Activated CD4-positive, alpha-beta T cell treated with anti-CD3 and anti-CD28 coated beads for 36 hours (primary cell): Measurements from ENCODE around the gene DMBX1. TPM values are rescaled to one million over a fixed set of nuclear protein-coding genes. Genes with fewer than 3 reads are reported as not detected.
A peak's percentile ranks its signal among the peaks of the same experiment; 100 is the strongest.

Experiments
- ATAC-seq: fragments of 200-7000 bp; cut with Tn5 transposase; one replicate; pipeline ENCODE4 v1.10.0; 2021; ENCODE audit warnings: mild to moderate bottlenecking, moderate library complexity
- CTCF ChIA-PET: fragments of 350-600 bp; sonication (Branson Sonifier 250); formaldehyde crosslinking; loops from one replicate; lab custom pipeline; 2021; ENCODE audit warnings: antibody characterized with exemption; lab: Charles Lee
- POLR2A ChIA-PET: fragments of 350-600 bp; sonication (Branson Sonifier 250); formaldehyde crosslinking; loops from one replicate; lab custom pipeline; 2021; ENCODE audit warnings: antibody characterized with exemption, inconsistent platforms; lab: Charles Lee
- DNase-seq: peaks from one replicate; pipeline ENCODE4 v3.0.0-alpha.2; 2020
- H3K27ac Mint-ChIP-seq: one replicate; pipeline ENCODE4 v1.8.0; 2021; ENCODE audit warnings: mixed read lengths
- H3K27me3 Mint-ChIP-seq: one replicate; pipeline ENCODE4 v1.8.0; 2021; ENCODE audit warnings: mixed read lengths
- H3K36me3 Mint-ChIP-seq: one replicate; pipeline ENCODE4 v1.8.0; 2021; ENCODE audit warnings: low read depth, mixed read lengths
- H3K4me1 Mint-ChIP-seq: one replicate; pipeline ENCODE4 v1.8.0; 2021; ENCODE audit warnings: mixed read lengths
- H3K4me3 Mint-ChIP-seq: one replicate; pipeline ENCODE4 v1.8.0; 2021; ENCODE audit warnings: mild to moderate bottlenecking, moderate library complexity, mixed read lengths
- H3K9me3 Mint-ChIP-seq: one replicate; pipeline ENCODE4 v1.8.0; 2021; ENCODE audit warnings: low read depth, mixed read lengths
- intact Hi-C, 2 experiments: fragments of 100-400 bp; cut with DNase I in 1 of 2; cut with micrococcal nuclease in 1 of 2; formaldehyde crosslinking; loops; one replicate each; pipeline versions ENCODE4 v1.14.2 to v1.15.1; 2022 to 2024; cut with DNase I, micrococcal nuclease
- total RNA-seq, 2 experiments: library from RNA; stranded (reverse); gene quantifications; one replicate each; pipeline ENCODE4 v1.2.3, GENCODE V29; 2021

Gene DMBX1
- under 1 TPM in 1 of 2 experiments, not detected in 1; 0.05 TPM for total RNA-seq

- Mint-ChIP-seq H3K9me3 (no peaks in the 10 kb centered on the region), H3K4me1 (peaks cover 22% of the 10 kb centered on the region), H3K27me3 (peaks cover 76% of the 10 kb centered on the region), H3K4me3 (peak within 1 kb of the TSS; percentile 66), H3K27ac (no peak within 1 kb of the TSS), H3K36me3 (no peaks in the 10 kb centered on the region)
- ATAC-seq (peak; percentile 79), DNase-seq (peak; percentile 74)
- ChIA-PET CTCF (interaction anchor here (0.7 to 0.8 kb wide), 2 partner anchors 11 to 59 kb away, joined by 3 read pairs; no protein-coding TSS in a partner anchor), POLR2A (interaction anchor here (0.6 kb wide), 1 partner anchor 392 kb away, joined by 3 read pairs; no protein-coding TSS in a partner anchor)
- intact Hi-C loops: loop anchor here in 1 of 2 experiments (1.0 to 5.0 kb wide), 2 partner anchors 32 to 742 kb away; partner anchors contain the start of gene TAL1
These were observed at the start of gene DMBX1 for GRCh38 chr1:46489638-46490405. TSS of gene DMBX1 (plus strand) at chr1:46489836. CDS start at chr1:46507011, 17,175 bp downstream.

DNA sequence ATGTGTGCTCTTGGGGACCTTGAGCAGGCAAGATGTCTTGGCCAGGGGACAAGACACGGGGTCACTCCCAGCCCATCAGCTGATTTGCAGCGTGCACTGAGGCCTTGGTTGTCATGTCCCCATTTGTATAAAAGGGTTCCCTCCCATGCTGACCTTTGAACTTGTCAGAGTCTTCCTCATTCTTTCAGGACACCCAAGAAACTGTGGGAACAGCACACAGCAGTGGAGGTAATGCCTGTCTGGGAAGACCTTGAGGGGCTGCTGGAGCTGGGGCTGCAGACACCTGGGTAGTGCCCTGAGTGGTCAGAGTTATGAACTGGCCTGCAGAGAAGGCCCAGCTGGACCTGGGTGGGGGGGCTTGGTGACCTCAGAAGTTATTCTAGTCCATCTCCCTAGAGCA is 49.2 kb upstream of the DMBX1 start:
- ChIA-PET CTCF (interaction anchor here (0.8 to 2.6 kb wide), 2 partner anchors 8 to 86 kb away, joined by 4 to 16 read pairs; no protein-coding TSS in a partner anchor), POLR2A (no interaction called here)
- DNase-seq (no peak), ATAC-seq (no peak)
- intact Hi-C loops: no loop called here
- no peaks in the 10 kb centered on the region for H3K36me3 Mint-ChIP-seq
- H3K9me3 Mint-ChIP-seq: no peaks in the 10 kb centered on the region
- no peak overlapping the region for H3K4me3 Mint-ChIP-seq
- no peak overlapping the region for H3K27ac Mint-ChIP-seq
- H3K4me1 Mint-ChIP-seq: peaks cover 6% of the 10 kb centered on the region
- H3K27me3 Mint-ChIP-seq: no peaks in the 10 kb centered on the region

- no peaks in the 10 kb centered on the region for H3K9me3 Mint-ChIP-seq
- peak overlapping the region; percentile 76 for H3K27ac Mint-ChIP-seq
- no peaks in the 10 kb centered on the region for H3K36me3 Mint-ChIP-seq
- ATAC-seq: peak; percentile 80
- POLR2A ChIA-PET: no interaction called here
- peak; percentile 84 for DNase-seq
- H3K27me3 Mint-ChIP-seq: peaks cover 11% of the 10 kb centered on the region
- H3K4me1 Mint-ChIP-seq: peaks cover 8% of the 10 kb centered on the region
- H3K4me3 Mint-ChIP-seq: peak overlapping the region; percentile 75
- intact Hi-C loops: loop anchor here (1.0 kb wide), 2 partner anchors 36 to 86 kb away; no protein-coding TSS in a partner anchor
- CTCF ChIA-PET: interaction anchor here (0.6 to 2.6 kb wide), 16 partner anchors 9 to 191 kb away, joined by 3 to 16 read pairs (median 4); a partner anchor contains a TSS
These were observed 47.1 kb upstream of the DMBX1 start for GRCh38 chr1:46442317-46443161.

DNA sequence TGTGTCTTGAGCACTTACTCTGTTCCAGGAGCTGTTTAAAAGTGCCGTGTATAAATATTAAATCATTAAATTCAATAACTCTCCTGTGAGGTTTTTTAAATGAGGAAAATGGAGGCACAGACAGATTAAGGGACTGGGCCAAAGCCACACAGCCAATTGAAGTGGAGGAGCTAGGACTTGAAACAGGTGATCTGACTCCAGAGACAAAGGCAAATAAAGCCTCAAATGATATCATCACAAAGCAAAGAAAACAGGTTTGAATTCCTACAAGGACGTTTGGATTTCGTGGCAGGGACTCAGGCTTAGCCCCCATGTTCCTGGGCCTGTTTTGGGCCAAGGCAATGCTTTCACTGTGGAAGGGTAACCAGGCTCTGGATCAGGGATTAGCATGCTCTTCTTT is 45.2 kb upstream of the DMBX1 start:
- CTCF ChIA-PET: interaction anchor here (0.5 to 4.8 kb wide), 10 partner anchors 8 to 281 kb away, joined by 3 to 105 read pairs (median 4); no protein-coding TSS in a partner anchor
- Mint-ChIP-seq H3K36me3 (no peaks in the 10 kb centered on the region), H3K9me3 (no peaks in the 10 kb centered on the region), H3K27ac (no peak overlapping the region), H3K4me3 (no peak overlapping the region), H3K27me3 (peaks cover 26% of the 10 kb centered on the region), H3K4me1 (peaks cover 14% of the 10 kb centered on the region)
- intact Hi-C loops: no loop called here
- ATAC-seq: no peak
- POLR2A ChIA-PET: no interaction called here
- no peak for DNase-seq

- ATAC-seq (no peak), DNase-seq (no peak)
- Mint-ChIP-seq H3K4me1 (peaks cover 14% of the 10 kb centered on the region), H3K4me3 (no peak overlapping the region), H3K36me3 (no peaks in the 10 kb centered on the region), H3K9me3 (no peaks in the 10 kb centered on the region), H3K27ac (no peak overlapping the region), H3K27me3 (peaks cover 32% of the 10 kb centered on the region)
- intact Hi-C loops: loop anchor here (2.0 to 5.0 kb wide), 2 partner anchors 31 to 281 kb away; no protein-coding TSS in a partner anchor
- ChIA-PET POLR2A (no interaction called here), CTCF (interaction anchor here (0.6 to 4.8 kb wide), 9 partner anchors 9 to 90 kb away, joined by 3 to 105 read pairs (median 8); a partner anchor contains a TSS)
These were observed 43.8 kb upstream of the DMBX1 start for GRCh38 chr1:46445773-46446256.

DNA sequence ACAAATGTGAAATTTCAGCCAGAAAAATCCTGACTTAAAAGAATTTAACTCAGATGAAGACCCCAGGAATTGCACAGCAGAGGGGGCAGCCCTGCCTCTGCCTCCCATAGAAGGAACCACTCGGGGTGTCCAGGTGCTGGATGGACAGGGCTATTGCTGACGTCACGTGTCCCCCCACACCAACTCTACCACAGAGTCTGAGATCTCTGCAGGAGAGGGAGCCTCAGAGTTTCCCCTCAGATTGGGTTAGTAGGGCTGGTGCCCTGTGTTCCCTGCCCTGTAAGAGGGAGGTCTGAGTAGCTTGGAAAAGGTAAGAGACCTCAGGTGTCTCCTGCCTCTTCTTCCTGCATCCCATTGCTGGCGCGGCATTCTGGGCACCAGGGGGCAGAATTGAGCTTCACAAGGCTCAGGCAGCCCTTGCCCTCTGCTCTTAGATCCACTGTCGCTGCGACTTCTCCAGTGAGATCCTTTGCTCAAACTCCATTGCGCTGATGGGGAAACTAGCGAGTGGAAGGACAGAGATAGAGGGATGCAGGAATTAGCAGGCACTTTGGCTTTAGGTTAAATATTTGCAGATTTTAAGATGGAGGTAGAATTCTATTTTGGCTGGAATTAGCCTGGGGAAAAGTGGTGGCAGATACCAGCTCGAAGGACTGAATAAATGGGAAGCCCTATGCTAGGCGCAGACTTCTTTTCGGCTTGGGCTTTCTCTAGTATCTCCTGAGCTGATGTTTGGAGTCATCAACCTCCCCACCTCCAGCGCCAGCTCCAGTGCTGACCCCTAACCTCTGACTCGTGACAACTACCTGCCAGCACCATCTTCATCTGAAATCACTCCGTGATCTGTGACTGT is 42.8 kb upstream of the DMBX1 start:
- CTCF ChIA-PET: interaction anchor here (0.5 to 4.8 kb wide), 37 partner anchors 10 to 337 kb away, joined by 3 to 105 read pairs (median 4); partner anchors contain the start of genes ATPAF1 and MKNK1
- peak; percentile 53 for ATAC-seq
- H3K9me3 Mint-ChIP-seq: no peaks in the 10 kb centered on the region
- H3K36me3 Mint-ChIP-seq: no peaks in the 10 kb centered on the region
- no peak overlapping the region for H3K4me3 Mint-ChIP-seq
- H3K27me3 Mint-ChIP-seq: peaks cover 41% of the 10 kb centered on the region
- intact Hi-C loops: loop anchor here (1.0 to 5.0 kb wide), 5 partner anchors 30 to 280 kb away; no protein-coding TSS in a partner anchor
- peaks cover 14% of the 10 kb centered on the region for H3K4me1 Mint-ChIP-seq
- no peak overlapping the region for H3K27ac Mint-ChIP-seq
- POLR2A ChIA-PET: interaction anchor here (0.7 kb wide), 1 partner anchor 287 kb away, joined by 3 read pairs; no protein-coding TSS in a partner anchor
- peak; percentile 90 for DNase-seq

DNA sequence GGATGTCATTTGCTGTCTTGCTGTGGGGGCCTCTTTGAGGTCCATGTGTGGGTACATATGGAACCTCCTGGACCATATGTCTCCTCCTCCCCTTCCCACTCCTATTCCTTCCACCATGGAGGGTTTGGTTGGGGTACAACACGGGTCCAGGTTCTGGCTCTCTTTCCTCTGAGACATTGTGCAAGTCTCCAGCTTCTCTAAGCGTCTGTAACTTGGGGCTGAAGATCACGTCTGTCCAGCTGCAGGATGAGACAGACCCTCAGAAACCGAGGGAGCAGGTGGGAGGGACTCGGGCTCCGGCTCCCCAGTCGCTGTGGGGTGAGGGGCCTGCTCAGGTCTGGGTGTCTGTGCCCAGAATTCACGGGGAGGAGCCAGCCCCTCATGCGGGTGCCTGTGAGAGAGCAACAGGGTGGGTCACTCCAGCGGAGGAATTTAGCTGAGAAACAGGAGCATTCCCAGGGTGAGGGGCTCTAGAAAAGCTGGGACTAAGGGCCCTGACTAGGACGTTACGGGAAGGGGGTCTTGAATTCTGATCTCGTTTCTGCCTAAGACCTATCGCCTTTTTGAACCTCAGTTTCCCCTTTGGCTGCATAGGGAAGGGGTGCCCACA is 42.0 kb upstream of the DMBX1 start:
- Mint-ChIP-seq H3K4me1 (peaks cover 10% of the 10 kb centered on the region), H3K36me3 (no peaks in the 10 kb centered on the region), H3K27me3 (peaks cover 45% of the 10 kb centered on the region), H3K9me3 (no peaks in the 10 kb centered on the region), H3K4me3 (no peak overlapping the region), H3K27ac (no peak overlapping the region)
- ATAC-seq (no peak), DNase-seq (no peak)
- ChIA-PET POLR2A (interaction anchor here (0.5 kb wide), 1 partner anchor 74 kb away, joined by 4 read pairs; no protein-coding TSS in a partner anchor), CTCF (interaction anchor here (0.7 to 4.8 kb wide), 36 partner anchors 10 to 338 kb away, joined by 3 to 105 read pairs (median 4); partner anchors contain the start of genes ATPAF1 and MKNK1)
- intact Hi-C loops: loop anchor here (1.0 to 5.0 kb wide), 5 partner anchors 29 to 280 kb away; no protein-coding TSS in a partner anchor

GRCh38 chr1:46448109-46448911 is 41.3 kb upstream of the DMBX1 start:
- no peak overlapping the region for H3K4me3 Mint-ChIP-seq
- ChIA-PET CTCF (interaction anchor here (0.5 to 4.8 kb wide), 14 partner anchors 8 to 276 kb away, joined by 3 to 105 read pairs (median 5); a partner anchor contains a TSS), POLR2A (interaction anchor here (0.5 kb wide), 1 partner anchor 73 kb away, joined by 4 read pairs; no protein-coding TSS in a partner anchor)
- intact Hi-C loops: loop anchor here in 1 of 2 experiments (5.0 kb wide), 1 partner anchor 279 kb away; no protein-coding TSS in a partner anchor
- peaks cover 8% of the 10 kb centered on the region for H3K4me1 Mint-ChIP-seq
- ATAC-seq (no peak), DNase-seq (peak; percentile 14)
- peaks cover 50% of the 10 kb centered on the region for H3K27me3 Mint-ChIP-seq
- H3K36me3 Mint-ChIP-seq: no peaks in the 10 kb centered on the region
- H3K27ac Mint-ChIP-seq: no peak overlapping the region
- H3K9me3 Mint-ChIP-seq: no peaks in the 10 kb centered on the region
